Endothelial cell (in vitro differentiated cells): ENCODE results near the gene SNCG. TPM values are rescaled to one million over a fixed set of nuclear protein-coding genes. Genes with fewer than 3 reads are reported as not detected.
"Not testable (repeated sequence)": the region's sequence is repeated elsewhere in the genome, so short reads cannot be mapped to it uniquely, and the experiment has no call there.

Experiments used
- DNase-seq: peaks from one replicate; pipeline ENCODE4 v3.0.0; 2021; ENCODE audit warnings: low spot score
- H3K27ac Mint-ChIP-seq: one replicate; pipeline ENCODE4 v1.8.0; 2021; ENCODE audit warnings: mixed read lengths, inconsistent platforms; ENCODE audit not compliant: unreplicated experiment
- H3K27me3 Mint-ChIP-seq: one replicate; pipeline ENCODE4 v1.8.0; 2021; ENCODE audit warnings: mild to moderate bottlenecking, moderate library complexity, mixed read lengths, inconsistent platforms; ENCODE audit not compliant: unreplicated experiment
- H3K36me3 Mint-ChIP-seq: one replicate; pipeline ENCODE4 v1.8.0; 2021; ENCODE audit warnings: mild to moderate bottlenecking, low read depth, mixed read lengths, inconsistent platforms; ENCODE audit not compliant: unreplicated experiment
- H3K4me1 Mint-ChIP-seq: one replicate; pipeline ENCODE4 v1.8.0; 2021; ENCODE audit warnings: mild to moderate bottlenecking, mixed read lengths, inconsistent platforms; ENCODE audit not compliant: unreplicated experiment
- H3K4me3 Mint-ChIP-seq: one replicate; pipeline ENCODE4 v1.8.0; 2021; ENCODE audit warnings: mild to moderate bottlenecking, mixed read lengths, inconsistent platforms; ENCODE audit not compliant: unreplicated experiment
- H3K9me3 Mint-ChIP-seq: one replicate; pipeline ENCODE4 v1.8.0; 2021; ENCODE audit warnings: mixed read lengths, inconsistent platforms; ENCODE audit not compliant: unreplicated experiment
- CTCF ChIP-seq: fragments of 200-600 bp; sonication (generic); IDR thresholded peaks from one replicate; pipeline ENCODE4 v1.5.0; 2021; ENCODE audit warnings: antibody characterized with exemption; ENCODE audit not compliant: unreplicated experiment
- total RNA-seq: library from RNA; stranded (reverse); fragmentation: NEBNext Ultra II Directional; extraction: Animal tissue kit (Norgen Biotek cat#: 25700); gene quantifications from one replicate; pipeline ENCODE4 v1.2.1, GENCODE V29; 2021; ENCODE audit not compliant: unreplicated experiment

The SNCG gene
- total RNA-seq, 1 donor from 2014 or later, result 52.9 TPM

GRCh38 chr10:86951184-86951761 is 7.1 kb upstream of the SNCG start:
- no peak for TF ChIP-seq CTCF
- Mint-ChIP-seq H3K4me1 (peaks cover 64% of the 10 kb centered on the region), H3K36me3 (peaks cover 48% of the 10 kb centered on the region), H3K27ac (peak overlapping the region; percentile 7), H3K9me3 (no peaks in the 10 kb centered on the region), H3K27me3 (no peaks in the 10 kb centered on the region), H3K4me3 (no peak overlapping the region)
- DNase-seq, result no peak

- peak overlapping the region; percentile 72 for H3K27ac Mint-ChIP-seq
- H3K36me3 Mint-ChIP-seq, result peaks cover 43% of the 10 kb centered on the region
- no peak for TF ChIP-seq CTCF
- H3K27me3 Mint-ChIP-seq, result peaks cover 6% of the 10 kb centered on the region
- DNase-seq, result no peak
- peaks cover 60% of the 10 kb centered on the region for H3K4me1 Mint-ChIP-seq
- peak overlapping the region; percentile 98 for H3K4me3 Mint-ChIP-seq
- H3K9me3 Mint-ChIP-seq, result no peaks in the 10 kb centered on the region
Measured at GRCh38 chr10:86952106-86952505, 6.3 kb upstream of the SNCG start.

- not testable (repeated sequence) for DNase-seq, H3K9me3 Mint-ChIP-seq
- Mint-ChIP-seq H3K36me3 (peaks cover 44% of the 10 kb centered on the region), H3K27ac (peak overlapping the region; percentile 13), H3K27me3 (peaks cover 11% of the 10 kb centered on the region), H3K4me1 (peaks cover 63% of the 10 kb centered on the region), H3K4me3 (peak overlapping the region; percentile 98)
Measured at GRCh38 chr10:86952697-86953096, 5.7 kb upstream of the SNCG start.

- Mint-ChIP-seq H3K4me3 (peak overlapping the region; percentile 98), H3K4me1 (peaks cover 63% of the 10 kb centered on the region), H3K36me3 (peaks cover 38% of the 10 kb centered on the region), H3K27me3 (peaks cover 11% of the 10 kb centered on the region), H3K27ac (peak overlapping the region; percentile 83), H3K9me3 (no peaks in the 10 kb centered on the region)
- peak; percentile 63 for DNase-seq
- no peak for TF ChIP-seq CTCF
Measured at GRCh38 chr10:86953747-86954680, 4.4 kb upstream of the SNCG start.

- TF ChIP-seq CTCF, result no peak
- H3K9me3 Mint-ChIP-seq, result no peaks in the 10 kb centered on the region
- peak overlapping the region; percentile 98 for H3K4me3 Mint-ChIP-seq
- DNase-seq, result no peak
- peaks cover 66% of the 10 kb centered on the region for H3K4me1 Mint-ChIP-seq
- H3K27ac Mint-ChIP-seq, result peak overlapping the region; percentile 83
- peaks cover 36% of the 10 kb centered on the region for H3K36me3 Mint-ChIP-seq
- H3K27me3 Mint-ChIP-seq, result peaks cover 15% of the 10 kb centered on the region
Measured at GRCh38 chr10:86954681-86955500, 3.5 kb upstream of the SNCG start.
